ENCODE results near the gene TMEM225B. TPM values are rescaled to one million over a fixed set of nuclear protein-coding genes. Genes with fewer than 3 reads are reported as not detected.

The TMEM225B gene
- total and polyA plus RNA-seq, 4 donors: 0.10 to 0.28 (median 0.17) TPM; not detected in 1

- H3K9ac ChIP-seq (ENCODE audit: low read depth in 1 of 2, low read length in 2 of 2): no peak overlapping the region
- no peak for DNase-seq (ENCODE audit: low spot score)
- peaks cover 0 to under 1% (median 0%) of the 10 kb centered on the region in 4 donors for H3K4me1 ChIP-seq (ENCODE audit: control insufficient read depth in 4 of 4, insufficient read depth in 4 of 4, low read length in 3 of 4)
- no peak overlapping the region for H3K4me3 ChIP-seq (ENCODE audit: low read depth in 1 of 3, low read length in 3 of 3)
- H3K27ac ChIP-seq (ENCODE audit: low read depth in 1 of 2, low read length in 2 of 2): no peak overlapping the region
- no peaks in the 10 kb centered on the region for H3K9me3 ChIP-seq (ENCODE audit: control insufficient read depth in 4 of 4, low read length in 3 of 4)
- no peaks in the 10 kb centered on the region for H3K27me3 ChIP-seq (ENCODE audit: control insufficient read depth in 4 of 4, insufficient read depth in 4 of 4, low read length in 3 of 4)
- 89% methylated on average over 7 of the region's 7 CpGs for WGBS
- H3K36me3 ChIP-seq (ENCODE audit: control insufficient read depth in 4 of 4, insufficient read depth in 3 of 4, low read depth in 1 of 4, low read length in 3 of 4): peaks cover 11 to 88% (median 73%) of the 10 kb centered on the region in 4 donors
- no peak for TF ChIP-seq RXRA (IDR thresholded peaks at IDR 0.05)
- no peak for TF ChIP-seq SP1 (IDR thresholded peaks at IDR 0.05)
- no peak for TF ChIP-seq HNF4G (IDR thresholded peaks at IDR 0.05)
- no peak for TF ChIP-seq FOXA2 (IDR thresholded peaks at IDR 0.05)
- TF ChIP-seq ZBTB33 (IDR thresholded peaks at IDR 0.05): no peak
Observed at GRCh38 chr7:99623091-99623693, 25.1 kb downstream of the TMEM225B start.

DNA sequence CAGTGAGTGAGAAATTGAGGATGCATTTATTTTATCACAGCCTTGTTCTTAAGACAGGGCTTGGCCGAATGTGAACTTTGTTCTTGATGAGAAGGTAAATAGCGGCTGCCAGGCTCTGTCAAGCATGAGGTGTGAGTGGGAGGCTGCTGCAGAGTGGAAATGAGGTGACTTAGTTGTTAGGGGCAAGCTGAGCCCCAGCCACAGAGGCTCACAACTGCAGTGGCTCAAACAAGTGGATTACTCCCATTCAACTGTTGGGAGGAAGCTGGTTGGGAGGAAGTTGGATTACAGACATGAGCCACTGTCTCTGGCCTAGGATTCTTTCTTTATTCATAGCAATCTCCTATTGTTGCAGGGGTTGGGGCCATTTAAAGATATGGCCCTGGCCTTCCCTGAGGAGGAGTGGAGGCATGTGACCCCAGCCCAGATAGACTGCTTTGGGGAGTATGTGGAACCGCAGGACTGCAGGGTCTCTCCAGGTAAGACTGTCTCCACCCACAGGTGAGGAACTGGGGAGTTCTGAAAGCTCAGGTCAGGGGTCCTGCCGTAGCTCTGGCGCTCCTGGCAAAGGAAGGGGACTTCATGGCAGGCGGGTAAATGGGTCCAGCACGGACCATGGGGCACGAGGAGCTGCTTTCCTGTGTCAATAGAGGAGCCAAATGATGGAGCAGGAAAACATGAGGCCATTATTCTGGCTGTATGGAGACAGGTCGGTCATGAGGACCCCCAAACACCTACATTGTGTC lies 25.8 kb downstream of the TMEM225B start:
- Histone ChIP-seq H3K27me3 (ENCODE audit: control insufficient read depth in 4 of 4, insufficient read depth in 4 of 4, low read length in 3 of 4) (no peaks in the 10 kb centered on the region), H3K9me3 (ENCODE audit: control insufficient read depth in 4 of 4, low read length in 3 of 4) (no peaks in the 10 kb centered on the region), H3K27ac (ENCODE audit: low read depth in 1 of 2, low read length in 2 of 2) (no peak overlapping the region), H3K36me3 (ENCODE audit: control insufficient read depth in 4 of 4, insufficient read depth in 3 of 4, low read depth in 1 of 4, low read length in 3 of 4) (peaks cover 11 to 89% (median 75%) of the 10 kb centered on the region in 4 donors), H3K9ac (ENCODE audit: low read depth in 1 of 2, low read length in 2 of 2) (no peak overlapping the region), H3K4me3 (ENCODE audit: low read depth in 1 of 3, low read length in 3 of 3) (no peak overlapping the region), H3K4me1 (ENCODE audit: control insufficient read depth in 4 of 4, insufficient read depth in 4 of 4, low read length in 3 of 4) (no peaks in the 10 kb centered on the region)
- WGBS: 87% methylated on average over 9 of the region's 9 CpGs
- no peak for DNase-seq (ENCODE audit: low spot score)
- no peak for TF ChIP-seq FOXA2 (IDR thresholded peaks at IDR 0.05)
- TF ChIP-seq REST (IDR thresholded peaks at IDR 0.05): no peak

DNA sequence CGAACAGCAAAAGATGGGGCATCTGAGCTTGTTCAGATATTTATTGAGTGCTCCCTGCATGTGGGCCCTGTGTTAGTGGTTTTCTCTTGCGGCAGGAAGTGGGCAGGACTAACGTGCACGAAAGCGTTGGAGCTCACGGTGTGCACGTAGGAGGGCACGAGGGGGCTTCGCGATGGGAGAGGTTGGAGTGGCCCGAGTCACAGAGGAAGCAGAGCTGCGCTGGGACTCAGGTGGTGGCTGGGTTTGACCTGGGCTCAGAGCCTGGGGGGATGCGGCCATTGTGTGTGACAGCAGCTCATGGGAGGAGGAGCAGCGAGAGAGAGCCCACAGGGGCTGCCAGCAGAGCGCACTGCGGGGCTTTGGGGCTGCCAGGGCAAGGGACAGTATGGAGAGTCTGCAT lies 26.4 kb downstream of the TMEM225B start:
- H3K9ac ChIP-seq (ENCODE audit: low read depth in 1 of 2, low read length in 2 of 2): no peak overlapping the region
- peaks cover 12 to 91% (median 76%) of the 10 kb centered on the region in 4 donors for H3K36me3 ChIP-seq (ENCODE audit: control insufficient read depth in 4 of 4, insufficient read depth in 3 of 4, low read depth in 1 of 4, low read length in 3 of 4)
- H3K4me1 ChIP-seq (ENCODE audit: control insufficient read depth in 4 of 4, insufficient read depth in 4 of 4, low read length in 3 of 4): no peaks in the 10 kb centered on the region
- no peaks in the 10 kb centered on the region for H3K27me3 ChIP-seq (ENCODE audit: control insufficient read depth in 4 of 4, insufficient read depth in 4 of 4, low read length in 3 of 4)
- no peaks in the 10 kb centered on the region for H3K9me3 ChIP-seq (ENCODE audit: control insufficient read depth in 4 of 4, low read length in 3 of 4)
- DNase-seq (ENCODE audit: low spot score): no peak
- H3K4me3 ChIP-seq (ENCODE audit: low read depth in 1 of 3, low read length in 3 of 3): no peak overlapping the region
- WGBS: 86% methylated on average over 16 of the region's 16 CpGs
- no peak overlapping the region for H3K27ac ChIP-seq (ENCODE audit: low read depth in 1 of 2, low read length in 2 of 2)
- TF ChIP-seq ZBTB33 (IDR thresholded peaks at IDR 0.05) (no peak), CTCF (IDR thresholded peaks at IDR 0.05; ENCODE audit: low read depth, low read length, missing input control) (no peak), GABPA (IDR thresholded peaks at IDR 0.05 in 1 of 2, conservative IDR thresholded peaks at IDR 0.05 in 1 of 2) (no peak), REST (IDR thresholded peaks at IDR 0.05) (no peak), YY1 (IDR thresholded peaks at IDR 0.05) (no peak), HNF4G (IDR thresholded peaks at IDR 0.05) (no peak), RAD21 (IDR thresholded peaks at IDR 0.05) (no peak), TAF1 (conservative IDR thresholded peaks at IDR 0.05) (no peak), NR2F2 (IDR thresholded peaks at IDR 0.05) (no peak)
